ENCODE results near the gene FAM228A. TPM values are rescaled to one million over a fixed set of nuclear protein-coding genes. Genes with fewer than 3 reads are reported as not detected.

The FAM228A gene
- total RNA-seq, 2 experiments from 2014 or later, result 0.25 to 0.46 TPM

DNA sequence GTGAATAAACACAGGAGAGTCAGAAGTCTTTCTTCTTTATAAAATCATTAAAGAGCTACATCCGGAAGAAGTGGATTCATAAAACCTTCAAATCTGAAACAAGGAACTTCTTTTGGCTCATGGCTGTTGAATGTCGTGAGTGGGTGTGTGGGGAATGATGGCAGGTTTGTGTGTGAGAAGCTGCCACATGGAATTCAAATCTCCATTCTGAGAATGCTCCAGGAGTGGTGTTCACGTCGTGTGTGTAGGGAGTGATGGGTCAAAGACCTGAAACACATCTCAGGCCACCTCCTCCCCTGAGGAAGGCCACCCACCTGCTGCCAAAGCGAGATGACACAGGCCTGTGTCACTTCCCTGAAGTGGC is 28.9 kb downstream of the FAM228A start:
- Histone ChIP-seq H3K4me2 (ENCODE audit: low read length) (no peak overlapping the region), H2AFZ (ENCODE audit: low read length) (no peak overlapping the region), H3K9me3 (ENCODE audit: low read length) (no peaks in the 10 kb centered on the region), H3K4me1 (ENCODE audit: insufficient read depth, low read length, poor library complexity, severe bottlenecking) (peaks cover 12% of the 10 kb centered on the region), H4K20me1 (ENCODE audit: insufficient read depth, low read length) (no peaks in the 10 kb centered on the region), H3K36me3 (ENCODE audit: insufficient read depth, low read length) (peaks cover 16% of the 10 kb centered on the region), H3K9me2 (ENCODE audit: insufficient read depth, low read length) (no peaks in the 10 kb centered on the region), H3K79me2 (ENCODE audit: insufficient read depth, low read depth, low read length) (no peaks in the 10 kb centered on the region), H3K4me3 (ENCODE audit: low read depth, low read length, poor library complexity, severe bottlenecking) (no peak overlapping the region), H3K27ac (ENCODE audit: low read depth, low read length, poor library complexity, severe bottlenecking) (no peak overlapping the region)
- no TSS peak for BruUV-seq (replicated peaks)
- ChIA-PET CTCF (ENCODE audit: unreplicated experiment) (no interaction called here), POLR2A (interaction anchor here (1.3 kb wide), 1 partner anchor 9 kb away, joined by 3 read pairs; no protein-coding TSS in a partner anchor)
- intact Hi-C loops (cut with micrococcal nuclease; ENCODE audit: unreplicated experiment), result no loop called here
- DNase-seq (ENCODE audit: low spot score), result no peak
- TF ChIP-seq, protein P1, sequence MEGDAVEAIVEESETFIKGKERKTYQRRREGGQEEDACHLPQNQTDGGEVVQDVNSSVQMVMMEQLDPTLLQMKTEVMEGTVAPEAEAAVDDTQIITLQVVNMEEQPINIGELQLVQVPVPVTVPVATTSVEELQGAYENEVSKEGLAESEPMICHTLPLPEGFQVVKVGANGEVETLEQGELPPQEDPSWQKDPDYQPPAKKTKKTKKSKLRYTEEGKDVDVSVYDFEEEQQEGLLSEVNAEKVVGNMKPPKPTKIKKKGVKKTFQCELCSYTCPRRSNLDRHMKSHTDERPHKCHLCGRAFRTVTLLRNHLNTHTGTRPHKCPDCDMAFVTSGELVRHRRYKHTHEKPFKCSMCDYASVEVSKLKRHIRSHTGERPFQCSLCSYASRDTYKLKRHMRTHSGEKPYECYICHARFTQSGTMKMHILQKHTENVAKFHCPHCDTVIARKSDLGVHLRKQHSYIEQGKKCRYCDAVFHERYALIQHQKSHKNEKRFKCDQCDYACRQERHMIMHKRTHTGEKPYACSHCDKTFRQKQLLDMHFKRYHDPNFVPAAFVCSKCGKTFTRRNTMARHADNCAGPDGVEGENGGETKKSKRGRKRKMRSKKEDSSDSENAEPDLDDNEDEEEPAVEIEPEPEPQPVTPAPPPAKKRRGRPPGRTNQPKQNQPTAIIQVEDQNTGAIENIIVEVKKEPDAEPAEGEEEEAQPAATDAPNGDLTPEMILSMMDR (conservative IDR thresholded peaks at IDR 0.05; ENCODE audit: low read length), result no peak
- no peak for TF ChIP-seq EZH2phosphoT487 (IDR thresholded peaks at IDR 0.05; ENCODE audit: borderline replicate concordance, low read depth, low read length)

DNA sequence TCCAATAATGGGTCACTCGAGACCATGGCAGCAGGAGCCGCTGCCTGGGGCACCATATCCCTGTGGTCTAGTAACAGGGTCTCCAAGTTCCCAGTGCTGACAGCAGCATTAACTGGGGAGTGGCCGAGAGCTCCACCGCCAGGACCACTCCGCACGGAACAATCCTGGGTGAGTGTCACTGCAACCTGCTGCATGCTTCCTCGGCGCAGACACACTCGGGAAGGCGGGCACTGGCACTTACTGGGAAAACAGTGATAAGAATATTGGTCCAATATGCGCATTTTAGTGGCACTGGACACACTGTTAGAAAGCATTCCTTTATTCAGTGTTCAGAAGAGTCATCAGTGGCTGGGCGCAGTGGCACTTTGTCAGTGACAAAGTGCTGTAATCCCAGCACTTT is 29.7 kb downstream of the FAM228A start:
- intact Hi-C loops (cut with micrococcal nuclease; ENCODE audit: unreplicated experiment), result no loop called here
- TF ChIP-seq EZH2phosphoT487 (IDR thresholded peaks at IDR 0.05; ENCODE audit: borderline replicate concordance, low read depth, low read length), result no peak
- TF ChIP-seq, protein P1 (conservative IDR thresholded peaks at IDR 0.05; ENCODE audit: low read length), result no peak
- DNase-seq (ENCODE audit: low spot score), result no peak
- H4K20me1 ChIP-seq (ENCODE audit: insufficient read depth, low read length), result no peaks in the 10 kb centered on the region
- H3K4me3 ChIP-seq (ENCODE audit: low read depth, low read length, poor library complexity, severe bottlenecking), result no peak overlapping the region
- H3K4me1 ChIP-seq (ENCODE audit: insufficient read depth, low read length, poor library complexity, severe bottlenecking), result peaks cover 7% of the 10 kb centered on the region
- H3K9me3 ChIP-seq (ENCODE audit: low read length), result no peaks in the 10 kb centered on the region
- H3K4me2 ChIP-seq (ENCODE audit: low read length), result no peak overlapping the region
- no peak overlapping the region for H2AFZ ChIP-seq (ENCODE audit: low read length)
- no peaks in the 10 kb centered on the region for H3K9me2 ChIP-seq (ENCODE audit: insufficient read depth, low read length)
- no peak overlapping the region for H3K27ac ChIP-seq (ENCODE audit: low read depth, low read length, poor library complexity, severe bottlenecking)
- ChIA-PET POLR2A (interaction anchor here (1.3 kb wide), 1 partner anchor 8 kb away, joined by 3 read pairs; no protein-coding TSS in a partner anchor), CTCF (ENCODE audit: unreplicated experiment) (no interaction called here)
- H3K79me2 ChIP-seq (ENCODE audit: insufficient read depth, low read depth, low read length), result no peaks in the 10 kb centered on the region
- BruUV-seq (replicated peaks), result no TSS peak
- peaks cover 16% of the 10 kb centered on the region for H3K36me3 ChIP-seq (ENCODE audit: insufficient read depth, low read length)

DNA sequence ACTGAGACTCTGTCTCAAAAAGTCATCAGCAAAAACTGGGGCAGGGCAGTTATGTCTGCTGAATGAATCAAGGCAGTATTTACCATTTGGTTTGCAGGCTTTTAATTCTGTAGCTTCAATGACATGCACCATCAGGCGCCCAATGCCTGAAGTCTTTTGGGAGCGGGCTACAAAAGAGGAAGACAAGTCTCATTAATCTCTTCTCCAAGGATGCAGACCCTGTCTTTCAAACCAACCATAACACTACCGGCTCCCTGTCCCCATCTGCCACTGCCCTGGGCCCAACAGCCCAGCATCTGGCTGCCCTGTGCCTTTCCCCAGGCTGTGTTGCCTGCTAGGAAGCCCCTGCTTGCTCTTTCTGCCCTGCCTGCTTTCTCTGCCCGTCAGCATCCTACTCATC is 30.3 kb downstream of the FAM228A start:
- peaks cover 16% of the 10 kb centered on the region for H3K36me3 ChIP-seq (ENCODE audit: insufficient read depth, low read length)
- intact Hi-C loops (cut with micrococcal nuclease; ENCODE audit: unreplicated experiment), result no loop called here

More for the DNA sequence above, 30.3 kb downstream of the FAM228A start:
- TF ChIP-seq EZH2phosphoT487 (IDR thresholded peaks at IDR 0.05; ENCODE audit: borderline replicate concordance, low read depth, low read length), result no peak
- TF ChIP-seq, protein P1 (conservative IDR thresholded peaks at IDR 0.05; ENCODE audit: low read length), result no peak
- Histone ChIP-seq H3K79me2 (ENCODE audit: insufficient read depth, low read depth, low read length) (no peaks in the 10 kb centered on the region), H3K4me2 (ENCODE audit: low read length) (no peak overlapping the region), H3K9me3 (ENCODE audit: low read length) (no peaks in the 10 kb centered on the region), H3K27ac (ENCODE audit: low read depth, low read length, poor library complexity, severe bottlenecking) (no peak overlapping the region), H4K20me1 (ENCODE audit: insufficient read depth, low read length) (no peaks in the 10 kb centered on the region), H3K4me1 (ENCODE audit: insufficient read depth, low read length, poor library complexity, severe bottlenecking) (peaks cover under 1% of the 10 kb centered on the region), H2AFZ (ENCODE audit: low read length) (no peak overlapping the region), H3K9me2 (ENCODE audit: insufficient read depth, low read length) (no peaks in the 10 kb centered on the region), H3K4me3 (ENCODE audit: low read depth, low read length, poor library complexity, severe bottlenecking) (no peak overlapping the region)
- no TSS peak for BruUV-seq (replicated peaks)
- no peak for DNase-seq (ENCODE audit: low spot score)
- ChIA-PET CTCF (ENCODE audit: unreplicated experiment) (no interaction called here), POLR2A (interaction anchor here (0.5 kb wide), 1 partner anchor 262 kb away, joined by 3 read pairs; no protein-coding TSS in a partner anchor)
